Omental fat pad (tissue), 4 donors: ENCODE results near the gene EIF4G2. TPM values are rescaled to one million over a fixed set of nuclear protein-coding genes. Genes with fewer than 3 reads are reported as not detected.
A peak's percentile ranks its signal among the peaks of the same experiment; 100 is the strongest.

Experiments
- ATAC-seq: fragments of 150-250 bp; one replicate; pipeline ENCODE4 v1.9.1; 2016; ENCODE audit warnings: mild to moderate bottlenecking, moderate library complexity; ENCODE audit not compliant: low FRiP score
- DNase-seq: peaks from one replicate; pipeline ENCODE4 v3.0.0-alpha.2; 2019; ENCODE audit warnings: low spot score
- total RNA-seq, 4 donors: library from RNA; depleted of rRNA; stranded (reverse); fragments of >200 nt; gene quantifications; one replicate each; pipeline ENCODE4 v1.1.0, GENCODE V29; 2016
- TF ChIP-seq, protein P1 (sequence below), 3 donors: fragments of 450-650 bp; IDR thresholded peaks; one replicate each; pipeline ENCODE4 v1.5.1; 2016 to 2017; ENCODE audit warnings: antibody characterized with exemption in 3 of 3, mild to moderate bottlenecking in 3 of 3, moderate library complexity in 2 of 3

Gene EIF4G2
- total RNA-seq, 4 donors from 2014 or later, result 456 to 714 (median 516) TPM

- DNase-seq (no peak), ATAC-seq (peak; percentile 5)
- TF ChIP-seq, protein P1, sequence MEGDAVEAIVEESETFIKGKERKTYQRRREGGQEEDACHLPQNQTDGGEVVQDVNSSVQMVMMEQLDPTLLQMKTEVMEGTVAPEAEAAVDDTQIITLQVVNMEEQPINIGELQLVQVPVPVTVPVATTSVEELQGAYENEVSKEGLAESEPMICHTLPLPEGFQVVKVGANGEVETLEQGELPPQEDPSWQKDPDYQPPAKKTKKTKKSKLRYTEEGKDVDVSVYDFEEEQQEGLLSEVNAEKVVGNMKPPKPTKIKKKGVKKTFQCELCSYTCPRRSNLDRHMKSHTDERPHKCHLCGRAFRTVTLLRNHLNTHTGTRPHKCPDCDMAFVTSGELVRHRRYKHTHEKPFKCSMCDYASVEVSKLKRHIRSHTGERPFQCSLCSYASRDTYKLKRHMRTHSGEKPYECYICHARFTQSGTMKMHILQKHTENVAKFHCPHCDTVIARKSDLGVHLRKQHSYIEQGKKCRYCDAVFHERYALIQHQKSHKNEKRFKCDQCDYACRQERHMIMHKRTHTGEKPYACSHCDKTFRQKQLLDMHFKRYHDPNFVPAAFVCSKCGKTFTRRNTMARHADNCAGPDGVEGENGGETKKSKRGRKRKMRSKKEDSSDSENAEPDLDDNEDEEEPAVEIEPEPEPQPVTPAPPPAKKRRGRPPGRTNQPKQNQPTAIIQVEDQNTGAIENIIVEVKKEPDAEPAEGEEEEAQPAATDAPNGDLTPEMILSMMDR (IDR thresholded peaks at IDR 0.05), result no peak
Observed at GRCh38 chr11:10808235-10808552, 532 bp downstream of the EIF4G2 start.

- DNase-seq (peak; percentile 25), ATAC-seq (peak; percentile 8)
- TF ChIP-seq, protein P1 (IDR thresholded peaks at IDR 0.05), result no peak
Observed at GRCh38 chr11:10807493-10808234, 1.1 kb downstream of the EIF4G2 start.

- TF ChIP-seq, protein P1 (IDR thresholded peaks at IDR 0.05), result no peak
- no peak for ATAC-seq
Observed at GRCh38 chr11:10806206-10806605, 2.5 kb downstream of the EIF4G2 start.

GRCh38 chr11:10805741-10806140 lies 3.0 kb downstream of the EIF4G2 start:
- ATAC-seq (no peak), DNase-seq (no peak)
- TF ChIP-seq, protein P1 (IDR thresholded peaks at IDR 0.05), result no peak

More at GRCh38 chr11:10806206-10806605, 2.5 kb downstream of the EIF4G2 start:
- no peak for DNase-seq

DNA sequence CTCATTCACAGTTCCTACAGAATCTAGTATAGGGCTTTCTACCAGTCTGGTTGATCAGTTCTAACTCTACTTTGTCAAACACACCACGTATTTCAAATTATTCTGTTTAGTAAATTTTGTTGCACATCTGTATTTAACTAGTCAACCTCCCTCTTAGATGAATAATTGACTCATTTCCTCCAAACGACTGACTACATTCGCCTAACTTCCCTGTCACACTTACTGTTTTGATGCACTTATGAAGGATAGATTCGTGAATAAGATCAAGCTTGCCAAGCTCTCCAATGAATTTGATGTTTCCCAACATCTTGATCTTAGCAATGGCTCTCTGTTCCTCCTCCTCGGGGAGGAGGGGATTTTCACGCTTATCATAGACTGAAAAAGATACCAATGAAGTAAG lies 5.0 kb downstream of the EIF4G2 start:
- ATAC-seq, result no peak
- TF ChIP-seq, protein P1 (IDR thresholded peaks at IDR 0.05), result no peak
- DNase-seq, result no peak

- DNase-seq (no peak), ATAC-seq (no peak)
- TF ChIP-seq, protein P1 (IDR thresholded peaks at IDR 0.05), result no peak
Observed at GRCh38 chr11:10800292-10800691, 8.4 kb downstream of the EIF4G2 start.

- no peak for ATAC-seq
- DNase-seq, result no peak
- TF ChIP-seq, protein P1 (IDR thresholded peaks at IDR 0.05), result no peak
Observed at GRCh38 chr11:10798330-10798928, 10.3 kb downstream of the EIF4G2 start.
